ENCODE measurements around the gene PARS2.

PARS2 gene

DNA sequence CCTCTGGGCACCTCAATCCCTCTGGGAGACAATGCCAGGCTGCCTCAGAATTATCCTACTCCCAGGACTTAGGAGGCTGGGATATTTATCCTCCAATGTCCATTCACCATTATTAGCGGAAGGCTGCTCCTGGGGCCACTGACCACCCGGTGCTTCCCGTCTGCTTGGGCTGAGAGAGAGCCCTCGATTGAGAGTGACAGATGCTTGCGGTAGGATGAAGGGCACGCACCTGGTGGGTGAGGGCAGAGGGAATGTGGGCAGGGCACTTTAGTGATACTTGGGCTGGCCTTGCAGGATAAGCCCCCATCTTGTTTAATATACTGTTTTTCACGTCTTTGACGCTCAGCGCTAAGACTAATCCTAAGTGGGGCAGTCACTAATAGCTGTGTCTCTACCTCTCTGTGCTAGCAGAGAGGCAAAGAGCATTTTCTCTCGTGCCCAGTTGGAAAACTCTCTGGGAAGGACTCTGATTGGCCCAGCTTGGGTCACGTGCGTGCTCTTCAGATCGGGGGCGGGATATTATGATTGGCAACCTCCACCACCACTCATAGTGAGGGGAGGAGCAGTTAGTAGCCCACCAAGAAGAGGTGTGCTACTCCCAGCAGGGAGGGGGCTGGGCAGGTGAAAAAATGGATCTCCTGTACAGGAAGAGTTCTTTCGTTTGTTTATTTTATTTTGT lies 10.6 kb upstream of the PARS2 start:
- no peak for DNase-seq (ENCODE audit: low read depth)

DNA sequence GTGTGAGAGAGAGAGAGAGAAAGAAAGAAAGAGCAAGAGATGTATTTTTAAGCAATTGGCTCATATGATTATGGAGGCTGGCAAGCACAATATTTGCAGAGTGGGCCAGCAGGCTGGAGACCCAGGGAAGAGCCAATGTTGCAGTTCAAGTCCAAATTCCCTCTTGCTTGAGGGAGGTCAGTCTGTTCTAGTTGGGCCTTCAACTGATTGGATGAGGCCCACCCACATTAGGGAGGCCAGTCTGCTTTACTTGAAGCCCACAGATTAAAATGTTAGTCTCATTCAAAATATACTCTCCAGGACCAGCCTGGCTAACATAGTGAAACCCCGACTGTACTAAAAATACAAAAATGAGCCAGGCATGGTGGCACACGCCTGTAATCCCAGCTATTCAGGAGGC lies 8.6 kb upstream of the PARS2 start:
- no peak for DNase-seq (ENCODE audit: low read depth)

DNA sequence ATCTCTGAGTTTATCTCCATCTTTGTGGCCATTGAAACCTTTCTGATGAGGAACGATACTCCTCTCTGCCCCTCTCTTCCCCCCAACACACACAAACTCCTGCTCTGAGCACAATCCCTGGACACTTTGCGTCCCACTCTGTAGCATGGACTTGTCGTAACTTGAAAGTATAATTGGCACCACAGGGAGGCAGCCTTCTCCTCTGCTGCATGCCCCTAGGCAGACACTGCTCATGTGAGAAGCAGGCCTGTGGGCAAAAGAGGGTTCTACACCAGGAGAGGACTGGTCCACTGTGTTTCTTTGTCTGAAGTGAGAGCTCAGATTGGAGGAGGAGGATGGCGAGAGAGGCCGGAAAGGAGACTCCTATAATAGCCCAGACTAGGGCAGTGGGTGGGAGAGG lies 3.8 kb upstream of the PARS2 start:
- DNase-seq (ENCODE audit: low read depth), result no peak

DNA sequence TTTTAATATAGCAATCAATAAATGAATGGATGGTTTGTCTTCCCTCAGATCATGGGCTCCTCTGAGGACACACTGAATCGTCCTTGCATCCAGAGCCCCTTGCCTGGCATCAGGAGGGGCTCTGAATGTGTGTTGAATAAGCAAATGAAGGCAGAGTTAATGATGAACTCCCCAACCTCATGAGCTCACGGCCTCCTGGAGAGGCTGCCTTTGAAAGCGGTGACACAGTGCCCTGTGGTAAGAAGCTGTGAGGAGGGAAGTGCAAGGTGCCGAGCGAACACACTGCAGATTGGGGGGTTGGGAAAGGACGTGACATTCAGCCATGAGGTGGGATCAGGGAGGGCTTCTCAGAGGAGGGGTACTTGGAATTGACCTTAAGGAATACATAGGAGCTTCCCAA lies 3.2 kb upstream of the PARS2 start:
- no peak for DNase-seq (ENCODE audit: low read depth)

DNA sequence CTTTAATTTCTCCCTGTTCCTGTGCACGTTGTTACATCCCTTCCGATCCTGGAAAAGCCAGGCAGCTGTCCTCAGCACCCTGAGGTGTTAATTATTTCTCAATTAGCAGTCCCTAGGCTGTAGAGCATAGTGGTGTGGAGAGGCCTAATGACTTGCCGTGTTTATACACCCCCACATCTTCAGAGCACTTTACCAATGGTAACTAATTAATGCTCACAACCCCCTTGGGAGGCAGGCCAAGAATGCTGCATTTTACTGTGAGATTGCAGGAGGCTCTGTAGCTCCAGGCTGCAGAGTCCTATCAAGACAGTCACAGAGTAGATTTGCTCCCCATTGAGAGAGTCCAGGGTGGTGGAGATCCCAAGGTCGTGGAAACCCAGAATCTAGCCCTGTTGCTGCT lies 2.4 kb upstream of the PARS2 start:
- no peak for DNase-seq (ENCODE audit: low read depth)

DNA sequence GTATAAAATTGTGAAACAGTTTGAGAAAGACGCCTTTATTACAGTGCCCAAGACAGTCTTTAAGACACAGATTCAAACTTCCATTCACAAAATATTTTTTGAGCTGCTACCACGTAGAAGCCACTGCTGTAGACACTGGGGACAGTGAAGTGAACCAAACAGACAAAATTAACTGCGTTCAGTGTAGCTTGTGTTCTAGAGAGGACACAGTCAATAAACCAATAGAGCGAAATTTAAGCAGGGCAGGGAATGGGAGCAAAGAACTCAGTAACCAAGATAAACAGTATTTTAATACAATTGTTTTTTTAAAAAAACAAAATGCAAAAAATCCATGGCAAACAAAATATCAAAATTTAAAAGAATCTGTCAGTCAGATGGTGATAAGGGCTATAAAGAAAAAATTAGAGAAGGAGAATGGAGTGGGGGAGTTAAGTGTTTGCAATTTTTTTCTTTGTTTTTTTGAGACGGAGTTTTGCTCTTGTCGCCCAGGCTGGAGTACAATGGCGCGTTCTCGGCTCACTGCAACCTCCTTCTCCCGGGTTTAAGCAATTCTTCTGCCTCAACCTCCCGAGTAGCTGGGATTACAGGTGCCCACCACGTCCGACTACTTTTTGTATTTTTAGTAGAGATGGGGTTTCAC lies 719 bp upstream of the PARS2 start:
- DNase-seq (ENCODE audit: low read depth), result no peak

DNA sequence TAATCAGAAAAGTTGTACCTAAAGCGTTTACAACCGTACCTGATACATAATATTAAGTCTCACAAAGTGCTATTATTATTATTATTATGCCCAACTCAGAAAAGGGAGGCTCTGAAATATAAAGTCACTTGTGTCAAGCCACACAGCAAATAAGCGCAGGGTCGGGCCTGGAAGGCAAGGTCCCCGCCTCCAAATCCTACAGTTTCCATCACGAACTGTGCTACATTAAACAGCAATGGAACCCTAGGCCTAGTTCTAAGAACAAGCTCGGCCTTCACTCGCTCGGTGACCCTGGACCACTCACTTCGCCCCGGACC lies 549 bp downstream of the PARS2 start:
- no peak for DNase-seq (ENCODE audit: low read depth)

DNA sequence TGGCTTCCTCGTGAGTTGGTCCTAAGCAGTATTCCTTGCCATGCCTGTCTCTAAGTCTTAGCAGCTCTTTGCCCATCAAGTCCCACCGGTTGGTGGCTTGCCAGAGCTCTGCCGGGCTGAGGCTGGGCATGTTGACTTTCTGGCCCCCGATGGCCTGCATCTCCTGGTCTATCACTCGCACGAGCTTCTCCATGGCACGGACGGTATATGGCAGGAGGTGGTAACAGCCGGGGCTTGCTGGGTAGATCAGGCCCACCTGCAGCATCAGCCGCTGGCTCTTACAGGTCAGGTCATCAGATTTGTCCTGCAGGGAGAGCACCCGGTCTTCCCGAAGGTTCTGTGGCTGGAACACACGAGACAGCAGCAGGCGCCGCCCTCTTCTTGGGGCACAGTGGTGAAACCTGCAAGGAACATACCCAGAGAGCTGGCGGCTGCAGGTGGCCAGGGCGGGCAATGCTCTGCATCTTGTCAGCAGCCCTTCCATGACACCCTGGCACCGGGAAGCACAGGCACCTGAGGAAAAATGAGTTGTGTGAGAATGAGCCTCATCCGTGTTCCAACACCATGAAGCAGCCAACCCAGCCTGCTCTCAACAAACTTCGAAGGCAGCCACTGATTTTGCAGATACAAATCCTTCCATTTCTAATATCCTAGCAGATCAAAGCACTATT lies 5.5 kb downstream of the PARS2 start:
- DNase-seq (ENCODE audit: low read depth), result no peak

DNA sequence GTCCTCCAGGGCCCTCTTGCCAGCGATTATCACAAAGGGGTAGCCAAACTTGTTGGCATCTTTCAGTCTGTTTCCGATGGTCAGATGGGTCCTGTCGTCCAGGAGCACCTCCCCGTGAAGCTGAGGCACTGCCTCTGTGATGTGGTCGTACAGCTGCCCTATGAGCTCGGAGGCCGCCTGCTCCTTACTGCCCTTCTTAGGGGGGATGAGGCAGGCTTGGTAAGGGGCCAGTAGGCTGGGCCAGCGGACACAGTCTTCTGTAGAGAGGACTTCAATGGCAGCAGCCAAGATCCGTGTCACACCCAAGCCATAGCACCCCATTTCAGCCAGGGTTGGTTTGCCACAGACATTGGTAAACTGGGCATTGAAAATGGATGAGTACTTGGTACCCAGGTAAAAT lies 6.5 kb downstream of the PARS2 start:
- DNase-seq (ENCODE audit: low read depth), result no peak

DNA sequence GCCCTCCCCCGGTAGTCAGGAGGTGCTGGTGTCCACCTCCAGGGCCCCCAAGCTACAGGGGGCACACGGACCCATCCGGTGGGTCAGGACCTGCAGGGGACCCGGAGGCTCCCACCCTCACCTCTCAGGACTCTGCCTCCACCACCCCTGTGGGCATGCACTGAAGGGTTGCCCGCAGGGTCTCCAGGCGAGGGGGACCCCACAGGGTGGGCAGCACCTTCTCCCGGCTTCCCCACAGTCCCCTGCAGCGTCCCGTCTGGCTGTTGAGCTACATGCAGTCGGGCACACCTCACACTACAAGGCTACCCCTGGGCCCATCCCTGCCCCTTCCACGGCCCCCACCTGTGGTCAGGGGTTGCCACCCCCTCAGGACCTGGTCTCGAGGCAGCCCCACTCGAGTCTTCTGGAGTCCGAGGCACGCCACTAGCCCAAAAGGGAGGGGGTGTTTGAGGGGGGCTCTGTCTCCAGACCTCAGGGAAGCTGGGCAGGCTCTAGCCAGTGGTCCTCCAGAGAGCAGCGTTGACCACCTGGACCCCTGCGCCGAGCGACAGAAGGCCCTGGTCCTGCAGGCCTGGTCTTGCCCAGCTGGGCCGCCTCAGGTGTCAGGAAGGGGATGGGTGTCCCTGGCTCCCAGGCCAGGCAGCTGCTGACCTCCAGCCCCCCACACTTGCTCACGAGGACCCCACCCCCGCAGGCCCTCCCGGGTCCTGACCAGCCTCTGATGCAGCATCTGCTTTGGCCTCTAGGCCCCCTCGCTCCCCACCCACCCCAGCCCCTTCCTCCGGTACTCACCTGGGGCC lies 9.6 kb downstream of the PARS2 start:
- DNase-seq (ENCODE audit: low read depth), result no peak

DNA sequence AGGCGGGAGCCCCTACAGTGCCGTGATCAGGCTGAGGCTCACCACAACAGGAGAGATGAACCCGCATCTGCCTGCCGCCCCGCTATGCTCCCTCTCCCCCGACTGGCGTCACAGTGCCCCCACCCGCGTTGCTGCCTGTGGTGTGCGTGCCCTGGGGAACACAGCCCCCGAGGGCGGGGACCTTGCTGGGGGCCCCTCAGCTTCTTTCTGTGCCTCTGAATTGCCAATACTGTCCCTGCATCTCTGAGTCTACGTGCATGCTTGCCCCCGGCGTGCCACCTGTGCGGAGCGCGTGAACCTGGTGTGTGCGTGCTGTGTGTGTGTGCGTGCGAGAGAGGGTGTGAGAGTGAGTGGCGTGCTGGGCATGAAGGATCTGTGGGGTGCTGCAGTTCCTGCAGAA lies 10.3 kb downstream of the PARS2 start:
- no peak for DNase-seq (ENCODE audit: low read depth)

DNA sequence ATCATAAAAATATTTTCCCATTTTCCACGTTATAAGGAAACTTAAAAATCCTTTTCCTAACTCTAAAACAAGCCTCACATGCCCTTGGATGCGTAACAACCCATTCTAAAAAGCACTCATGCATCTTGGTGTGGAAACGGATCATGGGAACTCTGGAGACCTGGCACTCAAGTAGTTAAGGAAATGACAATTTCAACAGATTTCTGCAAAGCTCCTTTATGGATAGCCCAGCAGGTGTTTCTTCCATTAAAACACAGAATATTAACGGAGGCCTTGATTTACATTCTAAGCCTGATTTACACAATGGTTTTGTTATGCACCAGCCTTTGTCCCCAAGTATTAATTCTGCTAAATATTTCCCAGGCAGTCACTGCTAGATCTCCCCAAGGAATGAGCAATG lies 12.9 kb downstream of the PARS2 start:
- DNase-seq (ENCODE audit: low read depth), result no peak

DNA sequence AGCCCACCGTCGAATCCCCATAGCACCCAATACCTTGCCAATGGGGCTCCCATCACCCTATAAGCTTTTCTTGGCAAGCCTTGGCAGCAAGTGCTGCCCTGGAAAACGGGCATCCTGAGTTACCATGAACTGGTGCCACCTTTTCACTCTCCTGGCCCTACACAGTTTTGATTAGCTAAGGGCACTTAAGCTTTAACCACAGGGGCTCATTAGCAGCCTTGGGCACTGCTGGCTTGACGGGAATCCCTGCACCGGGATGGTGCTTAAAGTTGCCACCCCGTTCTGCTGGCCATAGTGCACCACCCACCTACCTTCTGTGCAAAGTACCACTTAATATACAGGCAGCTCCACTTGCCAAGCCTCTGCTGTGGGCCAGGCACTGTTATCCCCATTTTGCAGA lies 13.7 kb downstream of the PARS2 start:
- DNase-seq (ENCODE audit: low read depth), result no peak

DNA sequence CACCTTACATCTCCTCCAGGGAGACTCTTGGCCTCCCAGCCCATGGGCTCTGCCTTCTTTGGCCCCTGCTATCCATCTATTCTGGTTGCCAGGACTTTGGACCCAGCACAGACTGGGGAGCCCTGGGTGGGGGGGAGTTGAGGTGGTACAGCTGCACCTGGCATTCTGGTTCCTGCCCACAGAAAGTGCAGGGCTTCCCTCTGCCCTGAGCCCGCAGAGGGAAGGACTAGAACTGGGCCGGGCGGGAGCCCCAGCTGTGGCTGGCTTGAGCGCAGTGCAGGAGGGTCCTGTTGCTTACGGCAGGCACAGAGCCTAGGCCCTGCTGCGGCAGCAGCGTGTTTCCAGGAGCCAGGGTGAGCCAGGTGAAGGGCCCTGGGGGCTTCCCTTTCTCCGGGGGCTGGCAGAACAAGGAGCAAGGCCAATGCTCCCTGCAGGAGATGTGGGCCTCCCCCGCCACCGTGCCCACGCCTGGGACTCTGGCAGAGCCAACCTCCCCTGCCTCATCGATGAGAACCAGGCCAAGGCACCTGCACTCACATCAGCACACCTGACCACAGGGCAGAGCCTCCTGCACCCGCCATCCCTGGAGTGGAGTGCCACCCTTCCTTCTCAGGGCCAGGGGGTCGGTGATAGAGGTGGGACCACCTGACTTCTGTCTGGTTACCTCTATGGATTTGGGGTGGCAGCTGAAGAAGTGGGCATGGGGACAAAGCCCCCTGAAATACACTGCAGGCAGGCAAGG lies 16.1 kb downstream of the PARS2 start:
- DNase-seq (ENCODE audit: low read depth), result no peak

DNA sequence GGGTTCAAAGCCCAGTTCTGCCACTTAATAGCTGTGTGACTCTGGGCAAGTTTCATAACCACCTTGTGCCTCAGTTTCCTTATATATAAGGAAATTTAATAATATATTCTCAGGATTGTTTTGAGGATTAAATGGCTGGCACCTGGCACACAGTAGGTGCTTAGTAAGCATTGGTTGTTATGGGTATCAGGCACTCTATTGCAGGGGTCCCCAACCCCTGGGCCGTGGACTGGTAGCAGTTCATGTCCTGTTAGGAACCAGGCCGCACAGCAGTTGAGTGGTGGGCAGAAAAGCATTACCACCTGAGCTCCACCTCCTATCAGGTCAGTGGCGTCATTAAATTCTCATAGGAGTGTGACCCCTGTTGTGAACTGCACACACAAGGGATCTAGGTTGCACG lies 18.5 kb downstream of the PARS2 start:
- no peak for DNase-seq (ENCODE audit: low read depth)

DNA sequence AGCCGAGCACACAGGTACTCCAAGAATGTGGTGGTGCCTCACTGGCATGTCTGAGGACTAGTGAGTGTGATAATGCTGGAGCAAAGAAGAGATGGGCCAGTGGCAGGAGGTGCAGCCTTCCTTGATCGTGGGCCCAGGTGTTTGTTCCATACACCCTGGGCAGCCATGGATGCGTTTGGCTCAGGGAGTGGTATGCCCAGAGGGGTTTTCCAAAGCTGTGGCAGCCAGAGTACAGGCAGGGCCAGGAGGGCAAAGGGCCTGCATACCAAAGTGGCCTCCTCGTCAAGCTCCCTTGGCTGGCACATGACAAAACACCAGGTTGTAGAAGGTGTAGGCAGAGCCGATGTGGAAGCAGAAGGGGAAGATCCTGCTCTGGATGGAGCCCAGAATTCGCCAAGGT lies 19.0 kb downstream of the PARS2 start:
- DNase-seq (ENCODE audit: low read depth), result no peak

DNA sequence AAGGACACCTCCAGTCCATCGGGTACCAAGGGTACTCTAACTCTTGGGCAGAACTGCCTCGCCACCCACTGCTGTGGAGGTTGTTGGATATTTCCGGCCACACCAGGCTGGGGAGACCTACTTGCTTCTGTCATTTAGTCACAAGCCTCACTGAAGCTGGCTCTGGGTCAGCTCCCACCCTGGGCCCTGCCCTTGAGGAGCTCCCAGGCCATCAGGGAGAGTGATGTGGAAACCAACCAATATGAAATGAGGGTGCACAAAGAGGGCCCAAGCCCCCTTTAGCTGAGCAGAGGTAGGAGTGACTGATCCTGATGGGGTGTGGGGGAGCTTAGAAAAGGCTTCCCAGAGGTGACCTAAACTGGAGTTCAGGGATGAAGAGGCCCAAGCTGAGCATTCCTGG lies 19.6 kb downstream of the PARS2 start:
- DNase-seq (ENCODE audit: low read depth), result no peak

DNA sequence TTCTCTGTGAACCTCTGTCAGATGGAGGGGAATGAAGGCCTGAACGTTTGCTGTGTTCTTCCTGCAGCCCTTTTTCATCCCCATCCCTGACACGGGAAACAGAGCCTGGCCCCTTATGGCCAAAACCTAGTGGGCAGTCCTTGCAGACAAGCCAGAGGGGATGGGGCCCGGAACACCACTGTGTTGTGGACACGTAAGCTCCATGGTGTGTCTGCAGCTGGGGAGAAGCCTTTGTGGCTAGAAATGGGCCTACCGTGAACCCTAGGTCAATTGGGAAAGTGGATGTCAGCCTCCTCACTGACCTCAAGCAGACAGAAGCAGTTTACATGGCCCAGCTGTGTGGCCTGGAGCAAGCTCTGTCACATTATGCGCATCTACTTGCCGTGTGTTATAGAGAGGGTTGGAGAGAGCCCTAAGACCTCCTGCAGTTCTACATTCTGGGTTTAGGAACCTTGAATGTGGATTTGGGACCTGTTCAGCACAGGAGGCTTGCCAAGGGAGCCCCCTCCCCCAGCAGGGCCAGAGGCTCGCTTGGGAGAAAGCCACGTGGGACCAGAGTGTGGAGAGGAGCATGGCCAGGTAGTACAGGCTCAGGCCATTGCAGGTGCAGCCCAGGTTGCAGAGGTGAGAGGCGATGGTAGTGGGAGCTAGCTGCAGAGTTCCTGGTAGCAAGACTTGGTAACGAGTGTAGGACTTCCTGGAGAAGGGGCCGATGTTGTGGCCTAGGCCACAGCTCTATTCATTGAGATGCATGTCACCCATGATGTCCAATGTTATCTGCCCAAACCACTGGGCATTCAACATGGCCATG lies 20.7 kb downstream of the PARS2 start:
- no peak for DNase-seq (ENCODE audit: low read depth)

DNA sequence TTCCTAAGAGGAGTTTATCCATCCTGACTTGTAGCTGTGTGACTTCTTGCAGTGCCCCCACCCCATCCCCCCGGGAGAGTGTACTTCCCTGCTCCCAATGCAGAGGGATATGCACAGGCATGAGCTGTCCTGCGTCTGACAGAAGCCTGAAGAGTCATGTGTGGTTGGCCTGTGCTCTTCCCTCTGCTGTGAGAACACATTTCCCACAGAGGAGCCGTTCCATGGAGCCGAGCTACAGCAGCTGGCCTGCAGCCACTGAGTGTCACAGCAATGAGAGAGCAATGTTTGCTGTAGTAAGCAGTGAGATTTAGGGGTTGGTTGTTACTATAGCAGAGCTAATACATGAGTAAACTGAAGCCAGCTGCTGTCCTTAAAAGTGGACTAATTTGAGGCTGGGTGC lies 22.0 kb downstream of the PARS2 start:
- DNase-seq (ENCODE audit: low read depth), result no peak

DNA sequence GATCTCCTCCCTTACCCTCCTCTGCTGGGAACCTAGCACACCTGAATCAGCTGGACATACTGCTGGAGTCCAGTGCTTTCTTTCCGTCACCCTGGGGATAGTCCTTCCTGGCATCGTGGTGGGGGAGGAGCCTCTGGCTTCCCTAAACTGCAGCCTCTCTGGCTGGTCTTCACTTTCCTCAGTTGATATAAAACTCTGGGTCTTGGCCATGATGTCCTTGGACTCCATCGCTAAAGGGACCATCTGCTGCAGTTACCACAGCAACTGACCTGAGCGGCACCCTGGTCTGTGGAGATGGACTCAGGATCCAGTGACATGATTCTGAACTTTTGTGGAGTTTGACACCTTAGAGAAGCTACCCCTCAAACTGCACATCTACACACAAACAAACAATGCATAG lies 22.8 kb downstream of the PARS2 start:
- DNase-seq (ENCODE audit: low read depth), result no peak

DNA sequence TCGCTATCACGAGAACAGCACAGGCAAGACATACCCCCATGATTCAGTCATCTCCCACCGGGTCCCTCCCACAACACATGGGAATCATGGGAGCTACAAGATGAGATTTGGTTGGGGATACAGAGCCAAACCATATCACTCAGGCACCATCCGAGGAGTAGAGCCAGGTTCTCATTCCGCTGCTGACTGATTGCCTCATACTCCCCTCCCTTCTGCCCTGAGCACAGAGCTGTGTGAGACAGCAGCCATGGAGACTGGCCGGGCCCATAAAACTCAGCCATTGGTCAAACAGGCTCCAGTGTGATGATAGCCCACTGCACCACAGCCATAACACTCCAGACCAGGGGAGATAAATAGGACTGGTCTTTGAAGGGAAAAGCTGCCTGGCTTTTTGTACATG lies 26.1 kb downstream of the PARS2 start:
- DNase-seq (ENCODE audit: low read depth), result no peak

DNA sequence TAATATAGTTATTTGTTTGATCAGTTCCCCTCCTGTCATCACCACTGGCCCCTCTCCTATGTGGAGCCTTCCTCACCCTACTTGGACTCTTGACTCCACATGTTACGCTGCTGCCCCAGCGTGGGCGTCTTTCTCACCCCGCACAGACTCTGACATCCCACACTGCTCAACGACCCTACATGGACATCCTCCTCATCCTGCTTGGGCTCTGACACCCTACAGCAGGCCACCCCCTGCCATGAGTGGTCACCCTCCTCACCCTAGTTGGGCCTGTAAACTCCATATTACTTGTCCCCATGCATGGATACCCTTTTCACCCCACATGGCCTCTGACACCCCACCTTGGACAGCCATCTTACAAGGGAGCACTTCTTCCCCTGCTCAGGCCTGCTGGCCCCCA lies 27.6 kb downstream of the PARS2 start:
- no peak for DNase-seq (ENCODE audit: low read depth)

All from stromal cell of bone marrow (primary cell).